Upper lobe of left lung (tissue), 4 donors: Measurements from ENCODE around the gene CHST8.

Experiments
- CTCF ChIP-seq, 6 experiments: fragments of 450-650 bp in 4 of 6; fragments of 200-600 bp in 2 of 6; sonication (generic) in 2 of 6; IDR thresholded peaks; one replicate each; pipeline ENCODE4 v1.5.1; 2016 to 2019; ENCODE audit warnings: antibody characterized with exemption in 6 of 6
- POLR2A ChIP-seq, 4 donors: fragments of 450-650 bp; IDR thresholded peaks; one replicate each; pipeline ENCODE4 v1.5.1; 2016 to 2017; ENCODE audit warnings: antibody characterized with exemption in 4 of 4, mild to moderate bottlenecking in 2 of 4

GRCh38 chr19:33677745-33678426 lies 56.1 kb downstream of the CHST8 start:
- TF ChIP-seq CTCF (IDR thresholded peaks at IDR 0.05) (no peak), POLR2A (IDR thresholded peaks at IDR 0.05) (no peak)
